Activated effector memory CD4-positive, alpha-beta T cell treated with anti-CD3 and anti-CD28 coated beads, Interleukin-2, amount 50 U/mL, for 16 hours (primary cell): ENCODE measurements around the gene PHETA1.

Source experiments
- DNase-seq: peaks from one replicate; pipeline ENCODE4 v3.0.0-alpha.2; 2020

The PHETA1 gene, protein sequence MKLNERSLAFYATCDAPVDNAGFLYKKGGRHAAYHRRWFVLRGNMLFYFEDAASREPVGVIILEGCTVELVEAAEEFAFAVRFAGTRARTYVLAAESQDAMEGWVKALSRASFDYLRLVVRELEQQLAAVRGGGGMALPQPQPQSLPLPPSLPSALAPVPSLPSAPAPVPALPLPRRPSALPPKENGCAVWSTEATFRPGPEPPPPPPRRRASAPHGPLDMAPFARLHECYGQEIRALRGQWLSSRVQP

GRCh38 chr12:111368788-111369495 lies at the start of gene PHETA1:
Gene PHETA1, minus strand, starts transcription at chr12:111369095. Its CDS starts 5,668 bp downstream, at chr12:111363427.
- peak; percentile 93 for DNase-seq

GRCh38 chr12:111418594-111418880 lies 49.6 kb upstream of the PHETA1 start:
- DNase-seq = no peak

DNA sequence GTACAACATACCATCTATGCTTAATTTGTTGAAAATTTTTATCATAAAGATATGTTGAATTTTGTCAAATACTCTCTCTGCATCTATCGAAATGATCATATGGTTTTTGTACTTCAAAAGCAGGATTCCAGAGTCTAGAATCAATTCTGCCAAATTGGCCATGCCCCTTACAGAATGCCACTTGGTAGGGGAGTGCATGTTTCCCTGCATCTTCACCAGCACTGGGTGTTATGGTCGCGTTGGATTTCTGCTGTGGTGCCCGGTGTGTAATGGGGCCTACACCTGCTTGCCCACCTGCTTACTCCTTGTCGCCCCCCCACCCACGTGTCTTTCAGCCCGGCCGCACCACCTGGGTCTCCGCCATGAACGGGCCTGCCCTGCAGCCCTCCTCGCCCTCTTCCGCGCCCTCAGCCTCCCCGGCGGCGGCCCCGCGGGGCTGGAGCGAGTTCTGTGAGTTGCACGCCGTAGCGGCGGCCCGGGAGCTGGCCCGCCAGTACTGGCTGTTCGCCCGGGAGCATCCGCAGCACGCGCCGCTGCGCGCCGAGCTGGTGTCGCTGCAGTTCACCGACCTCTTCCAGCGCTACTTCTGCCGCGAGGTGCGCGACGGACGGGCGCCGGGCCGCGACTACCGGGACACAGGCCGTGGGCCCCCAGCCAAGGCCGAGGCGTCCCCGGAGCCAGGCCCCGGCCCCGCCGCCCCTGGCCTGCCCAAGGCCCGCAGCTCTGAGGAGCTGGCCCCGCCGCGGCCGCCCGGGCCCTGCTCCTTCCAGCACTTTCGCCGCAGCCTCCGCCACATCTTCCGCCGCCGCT lies 49.1 kb upstream of the PHETA1 start:
- no peak for DNase-seq

DNA sequence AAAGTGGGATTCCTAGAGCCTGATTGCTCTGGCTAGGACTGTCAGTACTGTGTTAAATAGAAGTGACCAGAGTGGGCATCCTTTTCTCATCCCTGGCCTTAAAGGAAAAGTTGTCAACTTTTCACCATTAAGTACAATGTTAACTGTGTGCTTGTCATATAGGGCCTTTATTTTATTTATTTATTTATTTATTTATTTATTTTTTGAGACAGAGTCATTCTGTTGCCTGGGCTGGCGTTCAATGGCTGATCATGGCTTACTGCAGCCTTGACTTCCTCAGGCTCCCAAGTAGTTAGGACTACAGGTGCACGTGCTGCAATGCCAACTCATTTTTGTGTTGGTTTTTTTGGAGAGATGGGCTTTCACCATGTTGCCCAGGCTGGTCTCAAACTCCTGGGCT lies 48.4 kb upstream of the PHETA1 start:
- no peak for DNase-seq

DNA sequence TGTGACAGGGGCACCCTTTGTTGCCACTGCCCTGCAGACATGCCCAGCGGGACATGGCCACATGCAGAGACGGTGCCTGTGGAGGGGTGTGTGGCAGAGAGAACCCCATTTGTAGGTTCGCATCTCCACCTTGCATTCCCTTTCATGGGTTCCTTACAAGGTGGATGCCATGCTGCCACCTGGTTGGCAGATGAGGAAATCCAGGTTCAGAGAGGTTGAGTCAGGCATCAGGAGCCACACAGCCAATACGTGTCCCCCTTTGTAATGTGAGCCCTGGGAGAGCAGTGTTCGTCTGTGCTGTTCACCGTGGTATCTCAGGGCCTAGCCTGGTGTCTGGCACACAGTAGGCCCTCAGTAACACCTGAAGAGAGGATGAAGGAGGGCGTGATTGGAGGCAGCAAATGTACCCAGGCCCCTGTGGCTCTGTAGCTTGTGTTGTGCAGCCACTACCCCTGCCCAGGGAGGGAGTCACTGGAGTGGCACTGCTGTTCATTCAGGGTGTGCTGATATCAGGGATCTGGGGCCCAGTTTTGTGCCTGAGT lies 45.9 kb upstream of the PHETA1 start:
- DNase-seq = no peak

DNA sequence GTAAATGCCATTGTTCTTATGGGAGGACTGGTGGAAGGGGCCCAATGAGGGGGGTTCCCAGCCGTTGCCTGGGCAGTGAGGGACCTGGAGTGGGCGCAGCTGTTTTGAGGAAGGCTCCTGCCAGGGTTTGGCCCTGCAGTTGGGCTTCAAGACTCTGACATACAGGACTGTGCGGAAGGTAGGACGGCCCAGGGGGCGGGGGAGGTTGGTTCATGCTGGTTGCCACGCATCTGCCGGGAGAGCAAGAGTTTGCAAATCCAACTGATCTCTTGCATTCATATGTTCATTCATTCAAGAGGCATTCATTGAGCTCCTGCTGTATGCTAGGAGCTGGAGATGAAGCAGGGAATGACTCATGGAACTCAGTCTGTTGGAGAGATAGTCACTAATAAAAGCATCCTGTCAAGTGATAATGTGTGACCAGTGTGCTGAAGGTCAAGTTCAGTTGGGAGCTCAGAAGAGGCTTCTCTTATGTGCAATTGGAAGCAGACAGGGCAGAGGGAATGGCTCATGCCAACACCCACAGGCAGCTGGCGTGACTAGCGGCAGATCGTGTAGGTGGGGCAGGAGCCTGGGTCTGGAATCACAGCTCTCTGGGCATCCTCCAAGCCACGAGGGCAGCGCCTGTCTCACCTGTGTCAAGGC lies 44.7 kb upstream of the PHETA1 start:
- DNase-seq = no peak

- no peak for DNase-seq
These were observed 44.0 kb upstream of the PHETA1 start for GRCh38 chr12:111412830-111413441.

DNA sequence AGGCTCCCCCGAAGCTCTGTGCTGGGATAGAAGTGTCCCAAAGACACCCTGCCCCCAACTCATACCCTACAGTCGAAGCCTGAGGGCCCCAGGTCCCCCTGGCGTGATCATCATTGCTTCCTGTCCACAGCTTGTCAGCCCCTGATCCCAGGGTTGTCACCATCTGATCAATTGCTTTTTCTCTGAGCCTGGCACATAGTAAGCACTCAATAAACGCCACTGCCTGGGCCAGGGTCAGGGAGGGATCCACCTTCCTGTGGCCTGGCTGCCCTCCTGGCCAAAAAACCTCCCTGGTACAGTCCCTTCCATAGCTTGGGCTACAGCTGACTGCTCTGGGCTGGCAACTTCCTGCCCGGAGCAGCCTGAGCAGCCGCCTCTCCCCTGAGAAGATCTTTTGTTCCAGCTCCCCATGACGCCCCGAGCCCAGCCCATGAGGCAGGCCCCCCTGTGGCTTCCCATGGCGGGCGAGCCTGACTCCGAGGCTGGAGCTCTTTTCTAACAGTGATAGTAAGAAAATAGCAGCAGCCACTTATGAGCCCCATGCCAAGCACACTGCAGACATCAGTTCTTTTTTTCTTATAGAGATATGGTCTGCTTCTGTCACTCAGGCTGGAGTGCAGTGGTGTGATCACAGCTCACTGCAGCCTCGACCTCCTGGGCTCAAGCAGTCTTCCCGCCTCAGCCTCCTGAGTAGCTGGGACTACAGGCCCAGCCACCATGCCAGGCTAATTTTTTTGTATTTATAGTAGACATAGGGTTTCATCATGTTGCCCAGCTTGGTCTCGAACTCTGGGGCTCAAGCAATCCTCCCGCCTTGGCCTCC lies 43.3 kb upstream of the PHETA1 start:
- DNase-seq = peak; percentile 75

DNA sequence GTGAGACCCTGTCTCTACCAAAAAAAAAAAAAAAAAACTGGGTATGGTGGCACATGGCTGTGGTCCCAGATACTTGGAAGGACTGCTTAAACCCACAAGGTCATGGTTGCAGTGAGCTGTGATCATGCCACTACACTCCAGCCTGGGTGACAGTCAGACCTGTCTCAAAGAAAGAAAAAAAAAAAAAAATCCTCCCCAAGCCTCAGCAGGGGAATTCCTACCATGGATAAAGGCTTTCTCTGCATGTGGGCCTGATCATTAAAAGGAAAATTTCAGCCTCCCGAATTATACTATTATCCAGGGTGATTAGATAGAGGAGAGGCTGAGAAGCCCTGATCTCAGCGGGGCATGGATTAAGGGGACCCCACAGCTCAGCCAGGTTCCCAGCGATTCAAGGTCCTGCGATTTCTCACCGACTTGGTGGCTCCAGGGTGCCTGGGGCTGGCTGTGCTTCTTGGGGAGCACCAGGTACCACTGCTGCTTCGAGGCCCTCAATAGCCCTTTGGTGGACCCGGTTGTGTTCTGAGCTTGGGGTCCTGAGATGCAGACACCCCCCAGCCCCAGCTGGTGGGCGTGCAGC lies 42.4 kb upstream of the PHETA1 start:
- DNase-seq = no peak

DNA sequence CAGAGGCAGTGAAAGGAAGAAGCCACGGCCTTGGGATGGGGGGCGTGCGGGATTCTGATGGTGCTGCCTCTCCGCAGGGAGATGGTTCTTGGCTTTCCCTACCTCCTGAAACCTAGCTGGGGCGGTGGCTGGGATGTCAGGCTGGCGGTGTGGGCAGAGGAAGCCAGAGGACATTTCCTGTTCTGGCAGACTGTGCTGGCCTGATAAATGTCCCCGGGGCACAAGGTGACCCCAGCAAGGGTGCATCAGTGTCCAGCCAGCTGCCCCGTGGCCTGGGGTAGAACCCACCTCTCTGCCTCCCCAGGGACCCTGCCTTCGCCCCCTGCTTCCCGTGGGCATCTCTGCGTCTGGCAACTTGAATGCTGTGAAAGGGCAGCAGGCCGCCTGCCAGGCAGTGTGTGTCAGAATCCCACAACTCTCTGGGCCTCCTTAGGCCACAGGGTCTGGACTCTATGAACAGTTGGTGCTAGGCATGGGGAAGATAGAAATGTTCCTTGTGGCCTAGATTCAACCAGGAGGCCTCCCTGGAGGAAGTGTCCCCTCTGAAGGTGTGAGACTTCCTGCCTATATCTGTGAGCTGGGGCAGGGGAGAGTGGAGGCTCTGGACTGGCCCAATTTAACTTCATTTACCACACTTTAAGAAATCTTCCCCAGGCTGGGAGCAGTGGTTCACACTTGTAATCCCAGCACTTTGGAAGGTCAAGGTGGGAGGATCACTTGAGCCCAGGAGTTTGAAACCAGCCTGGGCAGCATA lies 41.7 kb upstream of the PHETA1 start:
- no peak for DNase-seq

DNA sequence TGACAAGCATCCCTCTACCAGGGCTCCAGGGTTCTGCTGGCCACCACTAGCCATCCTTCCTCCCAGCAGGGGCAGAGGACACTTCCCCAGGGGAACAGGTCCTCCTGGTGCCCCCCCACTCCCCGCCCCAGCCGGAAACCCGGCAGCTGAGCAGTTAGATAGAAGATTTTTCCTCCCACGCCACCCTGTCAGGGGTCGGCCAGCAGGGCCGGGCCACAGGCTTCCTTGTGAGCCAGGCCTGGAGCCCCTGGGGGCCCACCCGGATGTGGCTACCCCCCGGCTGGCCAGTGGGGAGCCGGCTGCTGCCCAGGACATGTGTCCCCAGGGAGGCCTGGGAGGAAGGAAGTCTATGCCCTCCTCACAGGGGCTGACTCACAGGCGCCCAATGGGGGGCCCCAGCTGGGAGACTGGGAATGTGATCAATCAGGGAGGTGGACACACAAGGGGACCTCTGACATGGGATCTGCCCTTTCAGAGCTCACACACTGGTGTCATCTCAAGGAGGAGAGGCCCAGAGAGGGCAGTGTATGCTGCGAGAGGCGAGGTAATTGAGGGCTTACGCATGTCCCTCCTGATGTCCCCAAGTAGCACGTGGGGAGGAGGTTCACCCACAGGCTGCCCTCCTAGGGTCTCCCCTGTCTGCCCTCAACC lies 41.0 kb upstream of the PHETA1 start:
- DNase-seq = peak; percentile 80

DNA sequence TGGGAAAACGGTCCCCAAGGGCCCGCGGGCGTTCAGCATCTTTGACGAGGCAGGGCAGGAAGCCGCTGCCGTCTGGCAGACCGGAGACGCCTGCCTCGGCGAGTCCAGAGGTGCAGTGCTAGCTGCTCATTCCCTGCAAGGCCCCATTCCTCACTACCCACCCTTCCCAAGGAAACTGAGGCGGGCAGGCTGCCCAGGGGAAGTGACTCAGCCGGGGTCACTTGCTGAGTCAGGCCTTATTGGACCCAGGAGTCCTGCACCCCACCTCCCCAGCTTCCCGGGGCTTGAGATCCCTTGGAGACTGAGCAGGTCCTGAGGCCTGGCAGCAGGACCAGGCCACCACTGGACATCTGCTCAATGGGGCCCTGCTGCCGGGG lies 40.5 kb upstream of the PHETA1 start:
- no peak for DNase-seq

DNA sequence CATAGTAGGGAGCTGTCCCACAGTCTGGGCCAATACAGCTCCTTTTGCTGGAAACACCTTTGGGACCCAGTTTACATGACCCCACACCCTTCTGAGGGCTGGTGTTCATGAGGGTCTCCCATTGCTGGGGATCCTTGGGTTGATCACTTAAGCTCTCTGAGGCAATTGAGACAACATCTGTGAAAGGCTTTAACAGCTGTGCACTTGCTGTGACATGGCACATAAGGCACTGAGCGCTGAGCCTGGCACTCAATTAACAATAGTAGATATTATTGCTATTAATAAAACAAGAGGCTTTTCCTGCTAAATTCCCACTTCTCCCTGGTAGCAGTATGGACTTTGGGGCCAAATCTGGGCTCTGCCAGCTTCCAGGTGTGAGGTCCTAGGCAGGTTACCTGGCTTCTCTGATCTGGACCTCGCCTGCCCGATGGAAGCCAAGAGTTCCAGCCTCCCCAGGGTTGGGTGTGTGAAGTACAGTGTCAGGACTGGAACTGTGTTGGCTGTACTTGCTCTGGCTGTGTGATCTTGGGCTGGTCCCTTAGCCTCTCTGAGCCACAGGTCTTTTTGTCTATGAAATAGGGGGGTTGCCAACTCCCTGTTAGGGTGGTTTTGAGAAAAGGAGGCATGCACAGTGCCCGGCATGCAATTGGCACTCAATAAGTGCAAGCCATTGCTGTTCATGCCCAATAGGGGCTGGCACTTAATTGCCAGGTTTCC lies 39.9 kb upstream of the PHETA1 start:
- no peak for DNase-seq

- no peak for DNase-seq
These were observed 39.2 kb upstream of the PHETA1 start for GRCh38 chr12:111408116-111408440.

GRCh38 chr12:111407377-111408115 lies 38.7 kb upstream of the PHETA1 start:
- no peak for DNase-seq

- DNase-seq = peak; percentile 85
These were observed 37.8 kb upstream of the PHETA1 start for GRCh38 chr12:111406474-111407376.

GRCh38 chr12:111405859-111406473 lies 37.1 kb upstream of the PHETA1 start, which contains the start of gene SH2B3:
Gene SH2B3, plus strand, starts transcription at chr12:111405923. Its CDS starts 12,223 bp downstream, at chr12:111418146.
- DNase-seq = peak; percentile 92
